Upper lobe of left lung (tissue), 6 donors: ENCODE data around the gene ZNF205. TPM values are rescaled to one million over a fixed set of nuclear protein-coding genes. Genes with fewer than 3 reads are reported as not detected.
A peak's percentile ranks its signal among the peaks of the same experiment; 100 is the strongest.
"Not testable (repeated sequence)": the region's sequence is repeated elsewhere in the genome, so short reads cannot be mapped to it uniquely, and the experiment has no call there.

ENCODE experiments used
- ATAC-seq, 2 donors: fragments of 200-7000 bp; cut with Tn5 transposase; one replicate each; pipeline ENCODE4 v1.9.1; 2022; ENCODE audit warnings: mild to moderate bottlenecking in 2 of 2, moderate library complexity in 2 of 2; ENCODE audit not compliant: low FRiP score in 2 of 2
- DNase-seq, 2 donors: peaks; one replicate each; pipeline ENCODE4 v3.0.0-alpha.2; 2019 to 2020
- H3K27ac ChIP-seq, 4 donors: fragments of 200-600 bp; sonication (generic); one replicate each; pipeline ENCODE4 v1.5.1; 2016 to 2019
- H3K27me3 ChIP-seq, 4 donors: fragments of 200-600 bp; sonication (generic); one replicate each; pipeline ENCODE4 v1.5.1; 2017 to 2019
- H3K36me3 ChIP-seq, 4 donors: fragments of 200-600 bp; sonication (generic); one replicate each; pipeline ENCODE4 v1.5.1; 2016 to 2019
- H3K4me1 ChIP-seq, 4 donors: fragments of 200-600 bp; sonication (generic); one replicate each; pipeline ENCODE4 v1.5.1; 2018 to 2019
- H3K4me3 ChIP-seq, 4 donors: fragments of 200-600 bp; sonication (generic); one replicate each; pipeline ENCODE4 v1.5.1; 2017 to 2019; ENCODE audit warnings: mild to moderate bottlenecking in 2 of 4, moderate library complexity in 1 of 4
- H3K9me3 ChIP-seq, 4 donors: fragments of 200-600 bp; sonication (generic); one replicate each; pipeline ENCODE4 v1.5.1; 2018 to 2019
- CTCF ChIP-seq, 6 experiments: fragments of 450-650 bp in 4 of 6; fragments of 200-600 bp in 2 of 6; sonication (generic) in 2 of 6; IDR thresholded peaks; one replicate each; pipeline ENCODE4 v1.5.1; 2016 to 2019; ENCODE audit warnings: antibody characterized with exemption in 6 of 6
- EP300 ChIP-seq, 4 donors: sonication (generic); formaldehyde crosslinking; IDR thresholded peaks; one replicate each; pipeline ENCODE4 v1.5.1; 2017; ENCODE audit warnings: antibody characterized with exemption in 4 of 4, control low read depth in 2 of 4
- POLR2A ChIP-seq, 4 donors: fragments of 450-650 bp; IDR thresholded peaks; one replicate each; pipeline ENCODE4 v1.5.1; 2016 to 2017; ENCODE audit warnings: antibody characterized with exemption in 4 of 4, mild to moderate bottlenecking in 2 of 4
- POLR2AphosphoS5 ChIP-seq, 2 donors: sonication (generic); formaldehyde crosslinking; IDR thresholded peaks; one replicate each; pipeline ENCODE4 v1.5.1; 2017; ENCODE audit warnings: antibody characterized with exemption in 2 of 2
- WGBS, 2 donors: methylation state at CpG; one replicate each; pipeline ENCODE4 v1.1.5; 2017 to 2018; 5-methylcytosine and 5-hydroxymethylcytosine counted together
- small RNA-seq, 4 donors: library from RNA; depleted of rRNA; stranded (forward); fragments of <200 nt; gene quantifications; one replicate each; pipeline ENCODE3, GENCODE V24; 2016
- total RNA-seq, 6 donors: library from RNA; depleted of rRNA in 4 of 6; stranded (reverse); fragments of >200 nt in 4 of 6; gene quantifications; one replicate each; pipeline versions ENCODE4 v1.1.0 to v1.2.1, GENCODE V29; 2016 to 2021
- donor health status: DM: no; HTN: no; CAD: no; lungs with moderate emphysema.
- donor health status: DM: no; HTN: yes; CAD: no; lungs with severe emphysema.

ZNF205 gene
- total RNA-seq, 6 donors from 2014 or later: 13.8 to 25.2 (median 16.8) TPM

- peak overlapping the region in 2 of 4 donors; percentile 25 to 30 for H3K4me3 ChIP-seq
- TF ChIP-seq CTCF (IDR thresholded peaks at IDR 0.05): no peak
- no peak for TF ChIP-seq POLR2AphosphoS5 (IDR thresholded peaks at IDR 0.05)
- no peak for TF ChIP-seq EP300 (IDR thresholded peaks at IDR 0.05)
- no peak for TF ChIP-seq POLR2A (IDR thresholded peaks at IDR 0.05)
- no peak for ATAC-seq
- H3K4me1 ChIP-seq: peaks cover 5 to 10% (median 6%) of the 10 kb centered on the region in 4 donors
- H3K27ac ChIP-seq: peak overlapping the region in 1 of 4 donors; percentile 65
- no peak for DNase-seq
- no peaks in the 10 kb centered on the region for H3K9me3 ChIP-seq
- H3K27me3 ChIP-seq: peaks cover 0 to 16% (median 6%) of the 10 kb centered on the region in 4 donors
- WGBS, 2 donors: 85 to 87% methylated on average over 11 to 12 of the region's 12 CpGs
- no peaks in the 10 kb centered on the region for H3K36me3 ChIP-seq
Measured at GRCh38 chr16:3165111-3165822, 52.9 kb downstream of the ZNF205 start.

GRCh38 chr16:3166505-3166886, 54.1 kb downstream of the ZNF205 start:
- ATAC-seq: no peak
- H3K4me1 ChIP-seq: peaks cover 17 to 20% (median 18%) of the 10 kb centered on the region in 4 donors
- H3K27me3 ChIP-seq: peaks cover 0 to 28% (median 14%) of the 10 kb centered on the region in 4 donors
- DNase-seq: no peak
- TF ChIP-seq POLR2AphosphoS5 (IDR thresholded peaks at IDR 0.05) (no peak), POLR2A (IDR thresholded peaks at IDR 0.05) (no peak), EP300 (IDR thresholded peaks at IDR 0.05) (no peak), CTCF (IDR thresholded peaks at IDR 0.05) (no peak)
- no peaks in the 10 kb centered on the region for H3K36me3 ChIP-seq
- WGBS, 2 donors: 13 to 36% methylated on average over 1 of the region's 1 CpG
- no peaks in the 10 kb centered on the region for H3K9me3 ChIP-seq
- H3K27ac ChIP-seq: no peak overlapping the region
- no peak overlapping the region for H3K4me3 ChIP-seq

- peaks cover 0 to 49% (median 29%) of the 10 kb centered on the region in 4 donors for H3K27me3 ChIP-seq
- not testable (repeated sequence) for H3K27ac ChIP-seq, H3K36me3 ChIP-seq, H3K4me3 ChIP-seq, DNase-seq, ATAC-seq, H3K9me3 ChIP-seq
- peaks cover 21 to 29% (median 24%) of the 10 kb centered on the region in 4 donors for H3K4me1 ChIP-seq
- WGBS, 2 donors: 76 to 86% methylated on average over 7 of the region's 7 CpGs
Measured at GRCh38 chr16:3168729-3169128, 56.3 kb downstream of the ZNF205 start.

Small RNA genes within 50 kb of the gene (small RNA-seq; reads per million reads assigned to genes)
- gene RNU1-22P: 0 to 0.11 (median 0) reads per million in 4 donors

Other genes with a start within 250 kb of the ZNF205 start
- 10 to 100 TPM; 31.2 to 70.1 (median 39.7) TPM for gene FLYWCH2, start 229.4 kb upstream of the ZNF205 start, total RNA-seq
- 100 to 1,000 TPM in 1 of 6 donors, 10 to 100 TPM in 5; 19.3 to 162 (median 43.4) TPM for gene FLYWCH1, start 200.7 kb upstream of the ZNF205 start, total RNA-seq
- not detected for gene KREMEN2, start 148.3 kb upstream of the ZNF205 start, total RNA-seq
- gene PAQR4, start 143.2 kb upstream of the ZNF205 start, total RNA-seq: 10 to 100 TPM in 2 of 6 donors, 1 to 10 TPM in 4; 5.2 to 13.5 (median 8.3) TPM
- gene PKMYT1, start 132.1 kb upstream of the ZNF205 start, total RNA-seq: 10 to 100 TPM in 1 of 6 donors, 1 to 10 TPM in 4, under 1 TPM in 1; 0.39 to 19.1 (median 5.4) TPM
- gene CLDN9, start 99.7 kb upstream of the ZNF205 start, total RNA-seq: 1 to 10 TPM in 4 of 6 donors, under 1 TPM in 2; 0.57 to 5.9 (median 1.1) TPM
- gene CLDN6, start 94.4 kb upstream of the ZNF205 start, total RNA-seq: 1 to 10 TPM in 1 of 6 donors, under 1 TPM in 2, not detected in 3; 0.30 to 1.9 (median 0.72) TPM
- 100 to 1,000 TPM in 1 of 6 donors, 10 to 100 TPM in 5; 37.7 to 431 (median 76.5) TPM for gene TNFRSF12A, start 92.2 kb upstream of the ZNF205 start, total RNA-seq
- 10 to 100 TPM; 28.3 to 85.1 (median 42.2) TPM for gene HCFC1R1, start 88.6 kb upstream of the ZNF205 start, total RNA-seq
- gene THOC6, start 88.6 kb upstream of the ZNF205 start, total RNA-seq: 10 to 100 TPM; 18.5 to 40.8 (median 33.1) TPM
- 10 to 100 TPM; 18.5 to 98.5 (median 35.0) TPM for gene BICDL2, start 75.6 kb upstream of the ZNF205 start, total RNA-seq
- 10 to 100 TPM; 10.0 to 41.4 (median 20.5) TPM for gene MMP25, start 66.0 kb upstream of the ZNF205 start, total RNA-seq
- gene IL32, start 46.9 kb upstream of the ZNF205 start, total RNA-seq: 100 to 1,000 TPM in 3 of 6 donors, 10 to 100 TPM in 3; 31.4 to 220 (median 116) TPM
- 1 to 10 TPM in 1 of 6 donors, under 1 TPM in 3, not detected in 2; 0.17 to 1.0 (median 0.28) TPM for gene ZSCAN10, start 13.3 kb upstream of the ZNF205 start, total RNA-seq
- 10 to 100 TPM in 4 of 6 donors, 1 to 10 TPM in 2; 4.2 to 20.3 (median 11.6) TPM for gene ZNF213, start 22.4 kb downstream of the ZNF205 start, total RNA-seq
- not detected for gene OR1F1, start 75.6 kb downstream of the ZNF205 start, total RNA-seq
- 1 to 10 TPM; 6.4 to 9.5 (median 7.8) TPM for gene ZNF200, start 122.6 kb downstream of the ZNF205 start, total RNA-seq
- gene MEFV, start 144.0 kb downstream of the ZNF205 start, total RNA-seq: 10 to 100 TPM in 5 of 6 donors, 1 to 10 TPM in 1; 9.1 to 18.9 (median 12.3) TPM
- 10 to 100 TPM; 19.6 to 48.2 (median 32.2) TPM for gene ZNF263, start 170.9 kb downstream of the ZNF205 start, total RNA-seq
- 1 to 10 TPM; 1.3 to 6.0 (median 4.0) TPM for gene TIGD7, start 192.8 kb downstream of the ZNF205 start, total RNA-seq
- gene ZNF75A, start 192.9 kb downstream of the ZNF205 start, total RNA-seq: 10 to 100 TPM; 21.5 to 69.1 (median 25.9) TPM
- gene OR2C1, start 243.3 kb downstream of the ZNF205 start, total RNA-seq: under 1 TPM in 2 of 6 donors, not detected in 4; 0.39 to 0.46 TPM